ENCODE measurements around the gene DTL. TPM values are rescaled to one million over a fixed set of nuclear protein-coding genes. Genes with fewer than 3 reads are reported as not detected.
"Not testable (repeated sequence)": the region's sequence is repeated elsewhere in the genome, so short reads cannot be mapped to it uniquely, and the experiment has no call there.

DTL gene
- total RNA-seq, 2 experiments from 2014 or later: 74.1 to 77.5 TPM

- Mint-ChIP-seq H3K9me3 (ENCODE audit: insufficient read depth) (no peaks in the 10 kb centered on the region), H3K4me3 (no peak overlapping the region), H3K36me3 (ENCODE audit: low read depth) (peaks cover 32% of the 10 kb centered on the region), H3K27me3 (ENCODE audit: low read depth) (no peaks in the 10 kb centered on the region), H3K27ac (no peak overlapping the region), H3K4me1 (ENCODE audit: low read depth) (no peaks in the 10 kb centered on the region)
- no peak for ATAC-seq
- no peak for DNase-seq
- CTCF ChIA-PET: interaction anchor here (0.6 to 2.7 kb wide), 13 partner anchors 9 to 444 kb away, joined by 3 to 35 read pairs (median 4); partner anchors contain the start of genes DTL and INTS7
- POLR2A ChIA-PET: interaction anchor here (1.7 kb wide), 1 partner anchor 21 kb away, joined by 3 read pairs; the partner anchor contains the start of gene INTS7
Observed at GRCh38 chr1:212013672-212014071, 21.9 kb upstream of the DTL start.

- Mint-ChIP-seq H3K27me3 (ENCODE audit: low read depth) (no peaks in the 10 kb centered on the region), H3K27ac (no peak overlapping the region), H3K4me3 (no peak overlapping the region), H3K36me3 (ENCODE audit: low read depth) (peaks cover 43% of the 10 kb centered on the region), H3K9me3 (ENCODE audit: insufficient read depth) (peaks cover 7% of the 10 kb centered on the region), H3K4me1 (ENCODE audit: low read depth) (no peaks in the 10 kb centered on the region)
- ATAC-seq (no peak), DNase-seq (no peak)
- CTCF ChIA-PET: interaction anchor here (4.5 kb wide), 1 partner anchor 14 kb away, joined by 24 read pairs; the partner anchor contains the start of genes DTL and INTS7
- POLR2A ChIA-PET: no interaction called here
Observed at GRCh38 chr1:212020975-212021374, 14.6 kb upstream of the DTL start.

GRCh38 chr1:212021563-212021962 is 14.0 kb upstream of the DTL start:
- Mint-ChIP-seq H3K27ac (no peak overlapping the region), H3K36me3 (ENCODE audit: low read depth) (peaks cover 43% of the 10 kb centered on the region), H3K4me3 (no peak overlapping the region), H3K4me1 (ENCODE audit: low read depth) (no peaks in the 10 kb centered on the region), H3K27me3 (ENCODE audit: low read depth) (no peaks in the 10 kb centered on the region), H3K9me3 (ENCODE audit: insufficient read depth) (peaks cover 7% of the 10 kb centered on the region)
- no peak for ATAC-seq
- ChIA-PET CTCF (interaction anchor here (0.6 to 4.5 kb wide), 3 partner anchors 13 to 55 kb away, joined by 3 to 24 read pairs (median 3); partner anchors contain the start of genes DTL and INTS7), POLR2A (interaction anchor here (0.6 to 1.0 kb wide), 2 partner anchors 14 to 264 kb away, joined by 3 read pairs; partner anchors contain the start of genes DTL and INTS7)
- DNase-seq: no peak

- H3K27ac Mint-ChIP-seq; H3K27me3 Mint-ChIP-seq (ENCODE audit: low read depth); ATAC-seq; H3K4me3 Mint-ChIP-seq; POLR2A ChIA-PET; DNase-seq; H3K4me1 Mint-ChIP-seq (ENCODE audit: low read depth); H3K9me3 Mint-ChIP-seq (ENCODE audit: insufficient read depth): not testable (repeated sequence)
- peaks cover 41% of the 10 kb centered on the region for H3K36me3 Mint-ChIP-seq (ENCODE audit: low read depth)
- CTCF ChIA-PET: interaction anchor here (1.1 to 4.5 kb wide), 3 partner anchors 12 to 433 kb away, joined by 3 to 24 read pairs (median 4); partner anchors contain the start of genes DTL and INTS7
Observed at GRCh38 chr1:212022908-212023307, 12.6 kb upstream of the DTL start.

GRCh38 chr1:212024469-212025149 is 10.9 kb upstream of the DTL start:
- Mint-ChIP-seq H3K27me3 (ENCODE audit: low read depth) (no peaks in the 10 kb centered on the region), H3K4me3 (no peak overlapping the region), H3K27ac (no peak overlapping the region), H3K9me3 (ENCODE audit: insufficient read depth) (peaks cover 7% of the 10 kb centered on the region), H3K4me1 (ENCODE audit: low read depth) (peaks cover 7% of the 10 kb centered on the region), H3K36me3 (ENCODE audit: low read depth) (peaks cover 47% of the 10 kb centered on the region)
- no peak for ATAC-seq
- DNase-seq: no peak
- CTCF ChIA-PET: interaction anchor here (2.7 to 4.5 kb wide), 2 partner anchors 10 to 12 kb away, joined by 9 to 24 read pairs; partner anchors contain the start of genes DTL and INTS7
- POLR2A ChIA-PET: no interaction called here

- DNase-seq; H3K27ac Mint-ChIP-seq; H3K4me3 Mint-ChIP-seq; H3K9me3 Mint-ChIP-seq (ENCODE audit: insufficient read depth); POLR2A ChIA-PET; ATAC-seq; H3K27me3 Mint-ChIP-seq (ENCODE audit: low read depth): not testable (repeated sequence)
- CTCF ChIA-PET: interaction anchor here (1.6 kb wide), 1 partner anchor 8 kb away, joined by 10 read pairs; the partner anchor contains the start of genes DTL and INTS7
- H3K36me3 Mint-ChIP-seq (ENCODE audit: low read depth): peaks cover 62% of the 10 kb centered on the region
- H3K4me1 Mint-ChIP-seq (ENCODE audit: low read depth): peaks cover 30% of the 10 kb centered on the region
Observed at GRCh38 chr1:212027727-212028126, 7.8 kb upstream of the DTL start.

- Mint-ChIP-seq H3K9me3 (ENCODE audit: insufficient read depth) (no peaks in the 10 kb centered on the region), H3K27ac (no peak overlapping the region), H3K4me1 (ENCODE audit: low read depth) (peaks cover 42% of the 10 kb centered on the region), H3K36me3 (ENCODE audit: low read depth) (peaks cover 53% of the 10 kb centered on the region), H3K4me3 (no peak overlapping the region), H3K27me3 (ENCODE audit: low read depth) (no peaks in the 10 kb centered on the region)
- no peak for ATAC-seq
- CTCF ChIA-PET: interaction anchor here (0.7 to 2.2 kb wide), 4 partner anchors 24 to 425 kb away, joined by 3 to 9 read pairs (median 4); no protein-coding TSS in a partner anchor
- POLR2A ChIA-PET: no interaction called here
- no peak for DNase-seq
Observed at GRCh38 chr1:212030936-212031528, 4.5 kb upstream of the DTL start.

- no peak for DNase-seq
- Mint-ChIP-seq H3K27me3 (ENCODE audit: low read depth) (no peaks in the 10 kb centered on the region), H3K9me3 (ENCODE audit: insufficient read depth) (no peaks in the 10 kb centered on the region), H3K4me1 (ENCODE audit: low read depth) (peaks cover 56% of the 10 kb centered on the region), H3K4me3 (peak overlapping the region; percentile 98), H3K27ac (peak overlapping the region; percentile 99), H3K36me3 (ENCODE audit: low read depth) (peaks cover 60% of the 10 kb centered on the region)
- ChIA-PET CTCF (interaction anchor here (0.8 to 6.4 kb wide), 47 partner anchors 8 to 522 kb away, joined by 3 to 114 read pairs (median 7); partner anchors contain the start of genes NEK2, PPP2R5A and SLC30A1), POLR2A (interaction anchor here (0.5 to 2.9 kb wide), 9 partner anchors 21 to 374 kb away, joined by 3 to 20 read pairs (median 5); partner anchors contain the start of gene NEK2)
- ATAC-seq: peak; percentile 3
Observed at GRCh38 chr1:212034516-212035122, 929 bp upstream of the DTL start.

GRCh38 chr1:212035835-212036605 is 472 bp downstream of the DTL start:
- CTCF ChIA-PET: interaction anchor here (0.6 to 6.4 kb wide), 75 partner anchors 9 to 888 kb away, joined by 3 to 114 read pairs (median 4); partner anchors contain the start of genes NEK2, PPP2R5A and SLC30A1
- Mint-ChIP-seq H3K4me1 (ENCODE audit: low read depth) (peaks cover 57% of the 10 kb centered on the region), H3K27ac (peak overlapping the region; percentile 99), H3K4me3 (peak overlapping the region; percentile 98), H3K36me3 (ENCODE audit: low read depth) (peaks cover 62% of the 10 kb centered on the region), H3K9me3 (ENCODE audit: insufficient read depth) (no peaks in the 10 kb centered on the region), H3K27me3 (ENCODE audit: low read depth) (no peaks in the 10 kb centered on the region)
- DNase-seq (no peak), ATAC-seq (peak; percentile 31)
- POLR2A ChIA-PET: interaction anchor here (0.5 to 2.9 kb wide), 25 partner anchors 9 to 775 kb away, joined by 3 to 20 read pairs (median 4); partner anchors contain the start of genes ATF3, NEK2, NSL1 and TATDN3

- peak overlapping the region; percentile 98 for H3K4me3 Mint-ChIP-seq
- H3K9me3 Mint-ChIP-seq (ENCODE audit: insufficient read depth): no peaks in the 10 kb centered on the region
- DNase-seq (no peak), ATAC-seq (no peak)
- H3K4me1 Mint-ChIP-seq (ENCODE audit: low read depth): peaks cover 49% of the 10 kb centered on the region
- ChIA-PET CTCF (interaction anchor here (0.9 to 6.4 kb wide), 6 partner anchors 10 to 419 kb away, joined by 3 to 114 read pairs (median 5); no protein-coding TSS in a partner anchor), POLR2A (interaction anchor here (0.5 to 0.7 kb wide), 2 partner anchors 11 to 357 kb away, joined by 3 read pairs; no protein-coding TSS in a partner anchor)
- no peak overlapping the region for H3K27ac Mint-ChIP-seq
- H3K27me3 Mint-ChIP-seq (ENCODE audit: low read depth): no peaks in the 10 kb centered on the region
- peaks cover 58% of the 10 kb centered on the region for H3K36me3 Mint-ChIP-seq (ENCODE audit: low read depth)
Observed at GRCh38 chr1:212037900-212038299, 2.4 kb downstream of the DTL start.

All from activated CD8-positive, alpha-beta T cell treated with anti-CD3 and anti-CD28 coated beads, Interleukin-2, amount 10 ng/mL, durations not matched to agents 7 days and 5 days (primary cell).